Psoas muscle (tissue), 8 donors: Measurements from ENCODE around the gene GIPC2. TPM values are rescaled to one million over a fixed set of nuclear protein-coding genes. Genes with fewer than 3 reads are reported as not detected.

ENCODE experiments used
- ATAC-seq, 4 donors: fragments of 200-7000 bp; cut with Tn5 transposase; one replicate each; pipeline ENCODE4 v1.9.1; 2020; ENCODE audit warnings: moderate library complexity in 3 of 4, mild to moderate bottlenecking in 2 of 4
- DNase-seq, 2 donors: peaks; one replicate each; pipeline ENCODE4 v3.0.0-alpha.2; 2020
- H3K27ac ChIP-seq: fragments of 200-600 bp; one replicate; pipeline ENCODE4 v1.8.0; 2022
- H3K27me3 ChIP-seq, 3 donors: fragments of 200-600 bp in 1 of 3; one replicate each; pipeline versions ENCODE4 v1.6.1 to v1.8.0; 2013 to 2022; ENCODE audit warnings: low read length in 2 of 3, mild to moderate bottlenecking in 2 of 3, moderate library complexity in 1 of 3; ENCODE audit not compliant: insufficient read depth in 3 of 3
- H3K36me3 ChIP-seq, 2 donors: fragments of 200-600 bp in 1 of 2; one replicate each; pipeline versions ENCODE4 v1.6.1 to v1.8.0; 2013 to 2022; ENCODE audit warnings: low read depth in 1 of 2, mild to moderate bottlenecking in 1 of 2, moderate library complexity in 1 of 2; ENCODE audit not compliant: insufficient read depth in 1 of 2
- H3K4me1 ChIP-seq: fragments of 200-600 bp; one replicate; pipeline ENCODE4 v1.8.0; 2022
- H3K4me3 ChIP-seq: fragments of 200-600 bp; one replicate; pipeline ENCODE4 v1.8.0; 2022; ENCODE audit warnings: mild to moderate bottlenecking
- H3K9me3 ChIP-seq: fragments of 200-600 bp; one replicate; pipeline ENCODE4 v1.8.0; 2022
- CTCF ChIP-seq: fragments of 200-600 bp; IDR thresholded peaks from one replicate; pipeline ENCODE4 v1.8.0; 2022; ENCODE audit warnings: antibody characterized with exemption
- WGBS, 3 donors: extraction: QIAGEN DNeasy Blood & Tissue Kit; methylation state at CpG; one replicate each; pipeline versions ENCODE4 v1.1.6 to v1.1.7; 2013; 5-methylcytosine and 5-hydroxymethylcytosine counted together
- intact Hi-C, 2 donors: fragments of 100-400 bp; cut with DNase I; formaldehyde crosslinking; loops; one replicate each; pipeline versions ENCODE4 v1.11.0 to v1.14.2; 2022
- polyA plus RNA-seq, 3 donors: library from polyadenylated mRNA; stranded (reverse); fragments of 200-250 nt; gene quantifications; one replicate each; pipeline ENCODE4 v1.2.3, GENCODE V29; 2013
- total RNA-seq, 4 donors: library from RNA; stranded (reverse); fragmentation: NEBNext Ultra II Directional in 2 of 4; extraction: Animal tissue kit (Norgen Biotek cat#: 25700) in 2 of 4; gene quantifications; one replicate each; pipeline versions ENCODE4 v1.2.1 to v1.2.4, GENCODE V29; 2021 to 2023
- donor health status: healthy with polysubstance abuse.
- donor health status: DM: no; HTN: no; CAD: no; lungs with moderate emphysema.
- donor health status: Bipolar disorder and iron deficiency.
- donor health status: healthy.
- donor health status: DM: yes; HTN: yes; CAD: no.
- donor health status: DM: no; HTN: no; CAD: no.
- donor health status: DM: no; HTN: no; CAD: no.
- donor health status: DM: yes; HTN: yes; CAD: no.

GIPC2 gene
- total and polyA plus RNA-seq, 7 donors, result 0.68 to 1.6 (median 1.2) TPM

- no peak for TF ChIP-seq CTCF
- peak overlapping the region; percentile 95 for H3K27ac ChIP-seq
- ATAC-seq (no peak), DNase-seq (no peak)
- H3K9me3 ChIP-seq, result no peaks in the 10 kb centered on the region
- H3K4me3 ChIP-seq, result peak overlapping the region; percentile 69
- H3K27me3 ChIP-seq, result no peaks in the 10 kb centered on the region
- intact Hi-C loops, result loop anchor here (5.0 to 10.0 kb wide), 3 partner anchors 56 to 108 kb away; no protein-coding TSS in a partner anchor
- no peaks in the 10 kb centered on the region for H3K36me3 ChIP-seq
- peaks cover 47% of the 10 kb centered on the region for H3K4me1 ChIP-seq
Measured at GRCh38 chr1:78006521-78006920, 39.2 kb upstream of the GIPC2 start.

- peak overlapping the region; percentile 69 for H3K4me3 ChIP-seq
- 51 to 58% (median 51%) methylated on average over 4 of the region's 4 CpGs for WGBS, 3 donors
- no peaks in the 10 kb centered on the region for H3K9me3 ChIP-seq
- no peak for DNase-seq
- no peak for ATAC-seq
- peaks cover 49% of the 10 kb centered on the region for H3K4me1 ChIP-seq
- H3K27ac ChIP-seq, result peak overlapping the region; percentile 95
- H3K27me3 ChIP-seq, result no peaks in the 10 kb centered on the region
- intact Hi-C loops, result loop anchor here (5.0 to 10.0 kb wide), 3 partner anchors 54 to 107 kb away; no protein-coding TSS in a partner anchor
- H3K36me3 ChIP-seq, result peaks cover 0 to 2% of the 10 kb centered on the region in 2 donors
- TF ChIP-seq CTCF, result no peak
Measured at GRCh38 chr1:78007677-78008341, 38.0 kb upstream of the GIPC2 start.

- DNase-seq (no peak), ATAC-seq (no peak)
- peak overlapping the region; percentile 61 for H3K27ac ChIP-seq
- no peaks in the 10 kb centered on the region for H3K27me3 ChIP-seq
- peak overlapping the region; percentile 69 for H3K4me3 ChIP-seq
- peaks cover 51% of the 10 kb centered on the region for H3K4me1 ChIP-seq
- H3K9me3 ChIP-seq, result no peaks in the 10 kb centered on the region
- H3K36me3 ChIP-seq, result peaks cover 0 to 16% of the 10 kb centered on the region in 2 donors
- TF ChIP-seq CTCF, result no peak
- 46 to 57% (median 50%) methylated on average over 3 of the region's 3 CpGs for WGBS, 3 donors
- intact Hi-C loops, result loop anchor here (5.0 to 10.0 kb wide), 3 partner anchors 53 to 106 kb away; no protein-coding TSS in a partner anchor
Measured at GRCh38 chr1:78009276-78009675, 36.5 kb upstream of the GIPC2 start.

- intact Hi-C loops, result loop anchor here (5.0 to 10.0 kb wide), 4 partner anchors 37 to 105 kb away; partner anchors contain the start of gene GIPC2 (in 2 of the 2)
Measured at GRCh38 chr1:78009836-78010235, 35.9 kb upstream of the GIPC2 start.

More at GRCh38 chr1:78009836-78010235, 35.9 kb upstream of the GIPC2 start:
- 15 to 47% (median 26%) methylated on average over 3 of the region's 3 CpGs for WGBS, 3 donors
- DNase-seq (no peak), ATAC-seq (no peak)
- peak overlapping the region; percentile 61 for H3K27ac ChIP-seq
- no peaks in the 10 kb centered on the region for H3K9me3 ChIP-seq
- no peaks in the 10 kb centered on the region for H3K27me3 ChIP-seq
- H3K4me1 ChIP-seq, result peaks cover 56% of the 10 kb centered on the region
- H3K4me3 ChIP-seq, result peak overlapping the region; percentile 69
- no peak for TF ChIP-seq CTCF
- H3K36me3 ChIP-seq, result peaks cover 0 to 22% of the 10 kb centered on the region in 2 donors
